Activated CD8-positive, alpha-beta T cell treated with anti-CD3 and anti-CD28 coated beads for 36 hours (primary cell): ENCODE data around the gene GALR2. TPM values are rescaled to one million over a fixed set of nuclear protein-coding genes. Genes with fewer than 3 reads are reported as not detected.

Experiments
- ATAC-seq: fragments of 200-7000 bp; cut with Tn5 transposase; one replicate; pipeline ENCODE4 v1.10.0; 2021; ENCODE audit warnings: mild to moderate bottlenecking, moderate library complexity
- CTCF ChIA-PET: fragments of 350-600 bp; sonication (Branson Sonifier 250); formaldehyde crosslinking; loops from one replicate; lab custom pipeline; 2021; ENCODE audit warnings: antibody characterized with exemption; lab: Charles Lee
- POLR2A ChIA-PET: fragments of 350-600 bp; sonication (Branson Sonifier 250); formaldehyde crosslinking; loops from one replicate; lab custom pipeline; 2021; ENCODE audit warnings: antibody characterized with exemption; lab: Charles Lee
- DNase-seq: peaks from one replicate; pipeline ENCODE4 v3.0.0-alpha.2; 2020
- H3K27ac Mint-ChIP-seq: one replicate; pipeline ENCODE4 v1.8.0; 2021; ENCODE audit warnings: mild to moderate bottlenecking, mixed read lengths
- H3K27me3 Mint-ChIP-seq: one replicate; pipeline ENCODE4 v1.8.0; 2021; ENCODE audit warnings: mixed read lengths
- H3K36me3 Mint-ChIP-seq: one replicate; pipeline ENCODE4 v1.8.0; 2021; ENCODE audit warnings: low read depth, mixed read lengths
- H3K4me1 Mint-ChIP-seq: one replicate; pipeline ENCODE4 v1.8.0; 2021; ENCODE audit warnings: low read depth, mixed read lengths
- H3K4me3 Mint-ChIP-seq: one replicate; pipeline ENCODE4 v1.8.0; 2021; ENCODE audit warnings: mild to moderate bottlenecking, moderate library complexity, mixed read lengths
- H3K9me3 Mint-ChIP-seq: one replicate; pipeline ENCODE4 v1.8.0; 2021; ENCODE audit warnings: mixed read lengths
- CTCF ChIP-seq: fragments of 200-600 bp; IDR thresholded peaks from one replicate; pipeline ENCODE4 v1.8.0; 2022; ENCODE audit warnings: antibody characterized with exemption, mild to moderate bottlenecking
- intact Hi-C: fragments of 100-400 bp; cut with micrococcal nuclease; formaldehyde crosslinking; loops from one replicate; pipeline ENCODE4 v1.10.0; 2022
- total RNA-seq, 2 experiments: library from RNA; stranded (reverse); gene quantifications; one replicate each; pipeline ENCODE4 v1.2.3, GENCODE V29; 2021

Gene GALR2
- total RNA-seq, 2 experiments from 2014 or later, result 1.6 to 2.1 TPM

- H3K4me1 Mint-ChIP-seq, result peaks cover 25% of the 10 kb centered on the region
- POLR2A ChIA-PET, result interaction anchor here (1.1 to 1.6 kb wide), 3 partner anchors 8 to 28 kb away, joined by 3 to 9 read pairs (median 3); partner anchors contain the start of gene EXOC7
Observed at GRCh38 chr17:76081295-76082210, 7.0 kb downstream of the GALR2 start.

GRCh38 chr17:76082326-76083251 lies 8.0 kb downstream of the GALR2 start:
- TF ChIP-seq CTCF, result no peak
- ATAC-seq (no peak), DNase-seq (no peak)
- ChIA-PET CTCF (no interaction called here), POLR2A (interaction anchor here (0.5 to 1.3 kb wide), 3 partner anchors 28 to 198 kb away, joined by 3 to 4 read pairs (median 3); no protein-coding TSS in a partner anchor)
- Mint-ChIP-seq H3K27ac (no peak overlapping the region), H3K4me3 (no peak overlapping the region), H3K9me3 (no peaks in the 10 kb centered on the region), H3K36me3 (peaks cover 5% of the 10 kb centered on the region), H3K4me1 (peaks cover 16% of the 10 kb centered on the region), H3K27me3 (peaks cover 14% of the 10 kb centered on the region)
- intact Hi-C loops, result no loop called here

More at GRCh38 chr17:76081295-76082210, 7.0 kb downstream of the GALR2 start:
- Mint-ChIP-seq H3K36me3 (peaks cover 6% of the 10 kb centered on the region), H3K27me3 (peaks cover 24% of the 10 kb centered on the region), H3K9me3 (no peaks in the 10 kb centered on the region), H3K27ac (no peak overlapping the region), H3K4me3 (no peak overlapping the region)
- DNase-seq (no peak), ATAC-seq (no peak)
- no peak for TF ChIP-seq CTCF
- intact Hi-C loops, result no loop called here
- CTCF ChIA-PET, result interaction anchor here (1.0 to 1.3 kb wide), 3 partner anchors 14 to 217 kb away, joined by 3 to 5 read pairs (median 3); no protein-coding TSS in a partner anchor

- POLR2A ChIA-PET, result interaction anchor here (1.1 to 1.3 kb wide), 2 partner anchors 11 to 60 kb away, joined by 3 read pairs; no protein-coding TSS in a partner anchor
- intact Hi-C loops, result no loop called here
- no peak overlapping the region for H3K4me3 Mint-ChIP-seq
- no peak for DNase-seq
- no peak for ATAC-seq
- H3K27ac Mint-ChIP-seq, result no peak overlapping the region
- CTCF ChIA-PET, result interaction anchor here (1.4 kb wide), 1 partner anchor 70 kb away, joined by 5 read pairs; no protein-coding TSS in a partner anchor
- H3K4me1 Mint-ChIP-seq, result peaks cover 12% of the 10 kb centered on the region
- peaks cover 8% of the 10 kb centered on the region for H3K27me3 Mint-ChIP-seq
- H3K9me3 Mint-ChIP-seq, result no peaks in the 10 kb centered on the region
- H3K36me3 Mint-ChIP-seq, result peaks cover 8% of the 10 kb centered on the region
- no peak for TF ChIP-seq CTCF
Observed at GRCh38 chr17:76083536-76084182, 9.1 kb downstream of the GALR2 start.

- H3K27me3 Mint-ChIP-seq, result no peaks in the 10 kb centered on the region
- no peaks in the 10 kb centered on the region for H3K9me3 Mint-ChIP-seq
- no peak overlapping the region for H3K4me3 Mint-ChIP-seq
- H3K36me3 Mint-ChIP-seq, result peaks cover 12% of the 10 kb centered on the region
- no peak overlapping the region for H3K27ac Mint-ChIP-seq
- CTCF ChIA-PET, result no interaction called here
- TF ChIP-seq CTCF, result no peak
- H3K4me1 Mint-ChIP-seq, result no peaks in the 10 kb centered on the region
- DNase-seq (no peak), ATAC-seq (no peak)
- POLR2A ChIA-PET, result interaction anchor here (1.9 kb wide), 1 partner anchor 9 kb away, joined by 6 read pairs; no protein-coding TSS in a partner anchor
- intact Hi-C loops, result no loop called here
Observed at GRCh38 chr17:76085066-76085730, 10.6 kb downstream of the GALR2 start.
